Endothelial cell of umbilical vein (primary cell): Measurements from ENCODE around the gene MAP2K4. TPM values are rescaled to one million over a fixed set of nuclear protein-coding genes. Genes with fewer than 3 reads are reported as not detected.

Experiments
- BruUV-seq: library from RNA; stranded (reverse); fragments of 400-500 nt; replicated peaks from 2 replicates; lab custom pipeline; 2021; lab: Mats Ljungman, UMichigan
- CTCF ChIA-PET: fragments of 300-600, 350-600 bp; sonication (Branson Sonifier 250); formaldehyde crosslinking; loops from one replicate; lab custom pipeline; 2021; ENCODE audit warnings: antibody characterized with exemption, inconsistent platforms; lab: Charles Lee
- POLR2A ChIA-PET: fragments of 300-600, 350-600 bp; sonication (Branson Sonifier 250); formaldehyde crosslinking; loops from one replicate; lab custom pipeline; 2021; ENCODE audit warnings: antibody characterized with exemption, inconsistent platforms; lab: Charles Lee
- DNase-seq: peaks from one replicate; pipeline ENCODE4 v3.0.0-alpha.2; 2011; ENCODE audit warnings: low read depth, low spot score
- FAIRE-seq: peaks from 2 replicates; lab custom pipeline; 2011; peaks lifted over from hg19 to GRCh38; lab: Jason Lieb, UNC
- H2AFZ ChIP-seq: 2 replicates; pipeline ENCODE4 v1.6.0; 2012; ENCODE audit warnings: low read depth, low read length, control low read depth, inconsistent platforms
- H3K27ac ChIP-seq: 2 replicates; pipeline ENCODE4 v1.5.1; 2011; ENCODE audit warnings: low read depth, mild to moderate bottlenecking, control low read depth, low read length, moderate library complexity; ENCODE audit not compliant: insufficient read depth
- H3K27me3 ChIP-seq, 2 experiments: 2 replicates each; pipeline versions ENCODE4 v1.6.0 to v1.6.1; 2011; ENCODE audit warnings: low read length in 2 of 2, mixed read lengths in 1 of 2; ENCODE audit not compliant: control insufficient read depth in 2 of 2, insufficient read depth in 2 of 2
- H3K36me3 ChIP-seq, 2 experiments: 2 replicates in 1 of 2; 3 replicates in 1 of 2; pipeline ENCODE4 v1.5.1; 2011; ENCODE audit warnings: low read length in 2 of 2, mild to moderate bottlenecking in 1 of 2, moderate library complexity in 1 of 2; ENCODE audit not compliant: control insufficient read depth in 2 of 2, insufficient read depth in 2 of 2; ENCODE audit errors: extremely low read depth in 1 of 2
- H3K4me1 ChIP-seq: 3 replicates; pipeline ENCODE4 v1.5.1; 2011; ENCODE audit warnings: mild to moderate bottlenecking, low read length; ENCODE audit not compliant: control insufficient read depth, insufficient read depth; ENCODE audit errors: extremely low read depth
- H3K4me2 ChIP-seq: 2 replicates; pipeline ENCODE4 v1.6.1; 2011; ENCODE audit warnings: low read length, control low read depth, mixed read lengths; ENCODE audit not compliant: insufficient read depth
- H3K4me3 ChIP-seq, 3 experiments: fragments of 200-600 bp in 1 of 3; sonication (generic), shearing (Covaris generic) in 1 of 3; replicated peaks in 1 of 3; 2 replicates each; pipeline ENCODE4 v1.5.1; 2011 to 2016; ENCODE audit warnings: control low read depth in 3 of 3, low read length in 3 of 3, mild to moderate bottlenecking in 2 of 3, inconsistent platforms in 1 of 3, low read depth in 1 of 3, moderate library complexity in 1 of 3; ENCODE audit not compliant: insufficient read depth in 1 of 3
- H3K79me2 ChIP-seq: 2 replicates; pipeline ENCODE4 v1.6.0; 2012; ENCODE audit warnings: low read length, inconsistent platforms; ENCODE audit not compliant: control insufficient read depth, insufficient read depth
- H3K9ac ChIP-seq: replicated peaks from 2 replicates; pipeline ENCODE3; 2011; ENCODE audit warnings: low read length, control low read depth; ENCODE audit not compliant: insufficient read depth; ENCODE audit errors: extremely low read depth
- H3K9me1 ChIP-seq: replicated peaks from 3 replicates; pipeline ENCODE4 v1.6.0; 2011; ENCODE audit warnings: mild to moderate bottlenecking, low read length; ENCODE audit not compliant: control insufficient read depth, insufficient read depth; ENCODE audit errors: extremely low read depth
- H3K9me3 ChIP-seq: replicated peaks from 2 replicates; pipeline ENCODE4 v1.5.1; 2012; ENCODE audit warnings: low read length, inconsistent platforms; ENCODE audit not compliant: control insufficient read depth, insufficient read depth
- H4K20me1 ChIP-seq: replicated peaks from 2 replicates; pipeline ENCODE3; 2011; ENCODE audit warnings: mild to moderate bottlenecking, low read length; ENCODE audit not compliant: control insufficient read depth, insufficient read depth; ENCODE audit errors: extremely low read depth
- CTCF ChIP-seq, 2 donors: IDR thresholded peaks; 1 replicate in 1 of 2; 2 replicates in 1 of 2; pipeline ENCODE4 v1.5.1; 2011; ENCODE audit warnings: low read length in 2 of 2, mild to moderate bottlenecking in 2 of 2, moderate library complexity in 2 of 2, control low read depth in 1 of 2, inconsistent platforms in 1 of 2, low read depth in 1 of 2; ENCODE audit not compliant: insufficient read depth in 1 of 2; ENCODE audit errors: extremely low read depth in 1 of 2
- EZH2 ChIP-seq: IDR thresholded peaks from 2 replicates; pipeline ENCODE4 v1.6.1; 2012; ENCODE audit warnings: borderline replicate concordance, low read depth, mild to moderate bottlenecking, moderate library complexity, low read length, inconsistent platforms; ENCODE audit not compliant: severe bottlenecking
- FOS ChIP-seq: IDR thresholded peaks from 2 replicates; pipeline ENCODE4 v1.6.1; 2011; ENCODE audit warnings: mild to moderate bottlenecking, low read length, moderate library complexity, borderline replicate concordance; ENCODE audit not compliant: insufficient read depth
- GATA2 ChIP-seq: IDR thresholded peaks from 2 replicates; pipeline ENCODE4 v1.7.0; 2011; ENCODE audit warnings: low read depth, mild to moderate bottlenecking, moderate library complexity, mixed read lengths, low read length; ENCODE audit not compliant: insufficient read length, insufficient read depth
- JUN ChIP-seq: IDR thresholded peaks from 2 replicates; pipeline ENCODE4 v1.6.1; 2011; ENCODE audit warnings: borderline replicate concordance, low read depth; ENCODE audit not compliant: insufficient read length, insufficient read depth
- MAX ChIP-seq: IDR thresholded peaks from 2 replicates; pipeline ENCODE4 v1.6.1; 2011; ENCODE audit not compliant: insufficient read depth, insufficient read length
- MYC ChIP-seq: IDR thresholded peaks from one replicate; pipeline ENCODE4 v1.6.1; 2011; ENCODE audit warnings: mild to moderate bottlenecking, low read depth, low read length
- POLR2A ChIP-seq: IDR thresholded peaks from 2 replicates; pipeline ENCODE4 v1.6.1; 2012; ENCODE audit warnings: low read depth, mild to moderate bottlenecking, control low read depth, low read length
- POLR2AphosphoS5 ChIP-seq: IDR thresholded peaks from 2 replicates; pipeline ENCODE4 v1.6.1; 2012; ENCODE audit warnings: low read depth, mild to moderate bottlenecking, control low read depth, low read length, moderate library complexity; ENCODE audit not compliant: insufficient read depth
- dilution Hi-C: fragments of 300-500 bp; cut with MboI; formaldehyde crosslinking; loops from one replicate; pipeline ENCODE4 v1.15.0; 2019; ENCODE audit warnings: low sequenced_read_pairs; ENCODE audit not compliant: extremely low pct_ligation_motif_present
- intact Hi-C: fragments of 100-400 bp; cut with micrococcal nuclease; formaldehyde crosslinking; loops from one replicate; pipeline ENCODE4 v1.10.0; 2022
- polyA plus RNA-seq, 4 experiments: library from polyadenylated mRNA; depleted of rRNA in 3 of 4; stranded (reverse) in 3 of 4; unstranded in 1 of 4; fragments of >200 nt; gene quantifications; 2 replicates each; pipeline versions ENCODE4 v1.2.1 to v1.2.3, GENCODE V29; 2011 to 2012; ENCODE audit warnings: missing spikeins in 1 of 4
- total RNA-seq: library from RNA; stranded (reverse); gene quantifications from 2 replicates; pipeline ENCODE4 v1.2.3, GENCODE V29; 2021

Gene MAP2K4
- total and polyA plus RNA-seq, 2 donors (not counting 3 experiments of a cell fraction or from before 2014, with no cell fraction given) = 8.6 to 17.5 TPM

DNA sequence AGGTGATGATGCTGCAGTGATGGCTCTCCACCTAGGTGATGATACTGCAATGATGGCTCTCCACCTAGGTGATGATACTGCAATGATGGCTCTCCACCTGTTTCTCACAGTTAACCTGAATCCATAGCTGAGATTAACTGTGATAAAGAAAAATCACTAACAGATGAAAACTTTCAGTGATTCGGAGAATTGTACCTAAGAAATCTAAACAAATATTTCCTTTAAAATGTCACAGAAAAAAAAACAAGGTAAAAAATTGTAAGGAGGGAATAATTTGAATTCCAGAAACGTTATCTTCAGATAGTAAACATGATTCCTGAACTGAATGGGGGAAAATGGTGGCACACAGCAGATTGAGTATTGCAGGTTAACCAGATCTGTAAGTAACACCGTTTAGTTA, 113.4 kb downstream of the MAP2K4 start:
- H3K9me1 ChIP-seq = no peaks in the 10 kb centered on the region
- POLR2A ChIA-PET = no interaction called here
- FAIRE-seq = no peak
- H2AFZ ChIP-seq = no peak overlapping the region
- no TSS peak for BruUV-seq
- no peak overlapping the region for H3K4me2 ChIP-seq
- no peaks in the 10 kb centered on the region for H3K4me1 ChIP-seq
- H3K27ac ChIP-seq = no peak overlapping the region
- no peaks in the 10 kb centered on the region for H3K27me3 ChIP-seq
- H3K4me3 ChIP-seq = no peak overlapping the region
- dilution Hi-C loops = no loop called here
- H3K79me2 ChIP-seq = no peaks in the 10 kb centered on the region
- H4K20me1 ChIP-seq = no peaks in the 10 kb centered on the region
- no peaks in the 10 kb centered on the region for H3K36me3 ChIP-seq
- CTCF ChIA-PET = interaction anchor here (1.1 kb wide), 1 partner anchor 26 kb away, joined by 3 read pairs; no protein-coding TSS in a partner anchor
- DNase-seq = no peak
- no peak for TF ChIP-seq JUN
- no peak for TF ChIP-seq GATA2
- no peak for TF ChIP-seq CTCF (IDR thresholded peaks at IDR 0.05; ENCODE audit: extremely low read depth in 1 of 2, insufficient read depth in 1 of 2, low read depth in 1 of 2, low read length in 2 of 2)
- no peak for TF ChIP-seq MYC
- TF ChIP-seq POLR2AphosphoS5 = no peak
- no peak for TF ChIP-seq FOS
- no peak for TF ChIP-seq EZH2
- no peak for TF ChIP-seq MAX
- no peak for TF ChIP-seq POLR2A
- no peak overlapping the region for H3K9ac ChIP-seq
- no peaks in the 10 kb centered on the region for H3K9me3 ChIP-seq
- intact Hi-C loops = no loop called here
